Ishikawa (cell line): Measurements from ENCODE around the gene KRT7.

ENCODE experiments used
- EP300 ChIP-seq: IDR thresholded peaks from 2 replicates; pipeline ENCODE4 v1.6.1; 2012; ENCODE audit warnings: borderline replicate concordance
- RAD21 ChIP-seq: IDR thresholded peaks from 2 replicates; pipeline ENCODE4 v1.6.1; 2012; ENCODE audit warnings: low read depth
- TF ChIP-seq, protein P1 (sequence below): IDR thresholded peaks from 2 replicates; pipeline ENCODE4 v1.6.1; 2012
- TF ChIP-seq, protein P2 (sequence below): IDR thresholded peaks from 2 replicates; pipeline ENCODE4 v1.6.1; 2012
- TF ChIP-seq, protein P3 (sequence below): IDR thresholded peaks from 2 replicates; pipeline ENCODE4 v1.6.1; 2012; ENCODE audit warnings: low read depth, mild to moderate bottlenecking

DNA sequence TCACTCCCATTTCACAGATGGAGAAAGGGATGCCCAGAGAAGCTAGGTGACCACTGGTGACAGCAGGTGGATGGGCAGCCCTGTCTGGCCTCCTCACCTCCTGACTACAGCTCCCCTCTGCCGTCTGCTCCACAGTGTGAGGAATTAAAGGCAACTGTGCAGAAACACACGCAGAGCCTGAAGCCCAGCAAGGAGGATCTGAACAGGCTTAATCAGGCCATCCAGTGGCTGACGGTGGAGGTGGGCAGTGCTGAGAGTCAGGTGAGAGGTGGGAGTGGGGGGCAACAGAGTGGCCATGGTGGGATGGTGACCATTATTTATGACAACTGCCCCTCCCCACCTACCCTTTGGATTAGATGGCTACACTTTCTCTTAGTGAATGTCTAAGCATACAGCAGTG is 42.6 kb downstream of the KRT7 start:
- TF ChIP-seq, protein P1, sequence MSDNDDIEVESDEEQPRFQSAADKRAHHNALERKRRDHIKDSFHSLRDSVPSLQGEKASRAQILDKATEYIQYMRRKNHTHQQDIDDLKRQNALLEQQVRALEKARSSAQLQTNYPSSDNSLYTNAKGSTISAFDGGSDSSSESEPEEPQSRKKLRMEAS: no peak
- no peak for TF ChIP-seq RAD21
- TF ChIP-seq, protein P2, sequence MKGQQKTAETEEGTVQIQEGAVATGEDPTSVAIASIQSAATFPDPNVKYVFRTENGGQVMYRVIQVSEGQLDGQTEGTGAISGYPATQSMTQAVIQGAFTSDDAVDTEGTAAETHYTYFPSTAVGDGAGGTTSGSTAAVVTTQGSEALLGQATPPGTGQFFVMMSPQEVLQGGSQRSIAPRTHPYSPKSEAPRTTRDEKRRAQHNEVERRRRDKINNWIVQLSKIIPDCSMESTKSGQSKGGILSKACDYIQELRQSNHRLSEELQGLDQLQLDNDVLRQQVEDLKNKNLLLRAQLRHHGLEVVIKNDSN: no peak
- TF ChIP-seq EP300: no peak
- TF ChIP-seq, protein P3, sequence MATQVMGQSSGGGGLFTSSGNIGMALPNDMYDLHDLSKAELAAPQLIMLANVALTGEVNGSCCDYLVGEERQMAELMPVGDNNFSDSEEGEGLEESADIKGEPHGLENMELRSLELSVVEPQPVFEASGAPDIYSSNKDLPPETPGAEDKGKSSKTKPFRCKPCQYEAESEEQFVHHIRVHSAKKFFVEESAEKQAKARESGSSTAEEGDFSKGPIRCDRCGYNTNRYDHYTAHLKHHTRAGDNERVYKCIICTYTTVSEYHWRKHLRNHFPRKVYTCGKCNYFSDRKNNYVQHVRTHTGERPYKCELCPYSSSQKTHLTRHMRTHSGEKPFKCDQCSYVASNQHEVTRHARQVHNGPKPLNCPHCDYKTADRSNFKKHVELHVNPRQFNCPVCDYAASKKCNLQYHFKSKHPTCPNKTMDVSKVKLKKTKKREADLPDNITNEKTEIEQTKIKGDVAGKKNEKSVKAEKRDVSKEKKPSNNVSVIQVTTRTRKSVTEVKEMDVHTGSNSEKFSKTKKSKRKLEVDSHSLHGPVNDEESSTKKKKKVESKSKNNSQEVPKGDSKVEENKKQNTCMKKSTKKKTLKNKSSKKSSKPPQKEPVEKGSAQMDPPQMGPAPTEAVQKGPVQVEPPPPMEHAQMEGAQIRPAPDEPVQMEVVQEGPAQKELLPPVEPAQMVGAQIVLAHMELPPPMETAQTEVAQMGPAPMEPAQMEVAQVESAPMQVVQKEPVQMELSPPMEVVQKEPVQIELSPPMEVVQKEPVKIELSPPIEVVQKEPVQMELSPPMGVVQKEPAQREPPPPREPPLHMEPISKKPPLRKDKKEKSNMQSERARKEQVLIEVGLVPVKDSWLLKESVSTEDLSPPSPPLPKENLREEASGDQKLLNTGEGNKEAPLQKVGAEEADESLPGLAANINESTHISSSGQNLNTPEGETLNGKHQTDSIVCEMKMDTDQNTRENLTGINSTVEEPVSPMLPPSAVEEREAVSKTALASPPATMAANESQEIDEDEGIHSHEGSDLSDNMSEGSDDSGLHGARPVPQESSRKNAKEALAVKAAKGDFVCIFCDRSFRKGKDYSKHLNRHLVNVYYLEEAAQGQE: no peak
